GM12878 (cell line): ENCODE results near the gene GTSF1L. TPM values are rescaled to one million over a fixed set of nuclear protein-coding genes. Genes with fewer than 3 reads are reported as not detected.

Experiments used
- BMI1 ChIP-seq: fragments of 450-650 bp; IDR thresholded peaks from 2 replicates; pipeline ENCODE4 v1.6.1; 2016; ENCODE audit warnings: mild to moderate bottlenecking, moderate library complexity, borderline replicate concordance
- CHD2 ChIP-seq: IDR thresholded peaks from 2 replicates; pipeline ENCODE4 v1.6.1; 2011; ENCODE audit warnings: low read depth, low read length, improper control_type of control experiment, borderline replicate concordance
- CREM ChIP-seq: IDR thresholded peaks from 2 replicates; pipeline ENCODE4 v1.6.1; 2014; ENCODE audit warnings: antibody characterized with exemption, low read depth
- EP300 ChIP-seq, 2 experiments: fragments of 150-350 bp in 1 of 2; IDR thresholded peaks; 2 replicates each; pipeline ENCODE4 v1.6.1; 2011 to 2012; ENCODE audit warnings: low read depth in 2 of 2, low read length in 2 of 2, borderline replicate concordance in 1 of 2, improper control_type of control experiment in 1 of 2, inconsistent platforms in 1 of 2; ENCODE audit not compliant: control insufficient read depth in 1 of 2
- FOXM1 ChIP-seq: IDR thresholded peaks from 2 replicates; pipeline ENCODE4 v1.6.1; 2012; ENCODE audit warnings: low read depth, mild to moderate bottlenecking, inconsistent platforms, low read length, moderate library complexity
- IRF4 ChIP-seq: IDR thresholded peaks from 2 replicates; pipeline ENCODE4 v1.6.1; 2011; ENCODE audit warnings: low read depth, low read length
- JUNB ChIP-seq: IDR thresholded peaks from 2 replicates; pipeline ENCODE4 v1.6.1; 2016; ENCODE audit warnings: antibody characterized with exemption, mild to moderate bottlenecking
- KAT2A ChIP-seq: conservative IDR thresholded peaks from 2 replicates; pipeline ENCODE4 v1.6.1; 2011; ENCODE audit warnings: low read depth, low read length; ENCODE audit not compliant: control insufficient read depth
- MEF2A ChIP-seq: IDR thresholded peaks from 2 replicates; pipeline ENCODE4 v1.6.1; 2011; ENCODE audit warnings: low read depth, mild to moderate bottlenecking, low read length, moderate library complexity; ENCODE audit not compliant: insufficient read depth
- MEF2B ChIP-seq: fragments of 450-650 bp; IDR thresholded peaks from 2 replicates; pipeline ENCODE4 v1.6.1; 2018; ENCODE audit warnings: mild to moderate bottlenecking, moderate library complexity; ENCODE audit not compliant: partially characterized antibody, poor library complexity, severe bottlenecking
- MTA2 ChIP-seq: fragments of 450-650 bp; IDR thresholded peaks from 2 replicates; pipeline ENCODE4 v1.6.1; 2016; ENCODE audit warnings: low read depth, mild to moderate bottlenecking, moderate library complexity
- MTA3 ChIP-seq: IDR thresholded peaks from 2 replicates; pipeline ENCODE4 v1.6.1; 2012; ENCODE audit warnings: low read length, inconsistent platforms, borderline replicate concordance
- NFYB ChIP-seq: IDR thresholded peaks from 2 replicates; pipeline ENCODE4 v1.6.1; 2011; ENCODE audit warnings: low read depth, mild to moderate bottlenecking, low read length, improper control_type of control experiment, moderate library complexity; ENCODE audit not compliant: insufficient read depth
- PKNOX1 ChIP-seq: fragments of 450-650 bp; IDR thresholded peaks from 2 replicates; pipeline ENCODE4 v1.6.1; 2016; ENCODE audit warnings: mild to moderate bottlenecking
- RAD51 ChIP-seq: fragments of 450-650 bp; IDR thresholded peaks from 2 replicates; pipeline ENCODE4 v1.6.1; 2016; ENCODE audit warnings: moderate library complexity, mild to moderate bottlenecking, inconsistent platforms
- RFX5 ChIP-seq: IDR thresholded peaks from 2 replicates; pipeline ENCODE4 v1.6.1; 2011; ENCODE audit warnings: low read depth, low read length, improper control_type of control experiment
- SIX5 ChIP-seq: IDR thresholded peaks from 2 replicates; pipeline ENCODE4 v1.6.1; 2011; ENCODE audit warnings: mild to moderate bottlenecking, low read depth, low read length, moderate library complexity; ENCODE audit not compliant: severe bottlenecking
- TCF12 ChIP-seq: IDR thresholded peaks from 2 replicates; pipeline ENCODE4 v1.6.1; 2011; ENCODE audit warnings: low read depth, mild to moderate bottlenecking, low read length
- USF2 ChIP-seq: IDR thresholded peaks from 2 replicates; pipeline ENCODE4 v1.6.1; 2011; ENCODE audit warnings: low read depth, low read length, improper control_type of control experiment, borderline replicate concordance
- ZNF687 ChIP-seq: fragments of 450-650 bp; IDR thresholded peaks from 2 replicates; pipeline ENCODE4 v1.6.1; 2017; ENCODE audit warnings: mild to moderate bottlenecking, moderate library complexity
- polyA plus RNA-seq, 11 experiments: library from polyadenylated mRNA; depleted of rRNA in 4 of 11; unstranded in 6 of 11; stranded (reverse) in 5 of 11; fragments of >200 nt; fragmentation: Nextera tagmentation in 4 of 11; fragmentation: Illumina TruSeq in 1 of 11; extraction: Ambion mirVana in 4 of 11; extraction: Trizol in 1 of 11; gene quantifications; 1 replicate in 1 of 11; 2 replicates in 10 of 11; pipeline versions ENCODE4 v1.2.1 to v1.2.3, GENCODE V29; 2011 to 2016; ENCODE audit warnings: inconsistent platforms in 2 of 11, missing spikeins in 2 of 11, low read depth in 1 of 11
- total RNA-seq, 4 experiments: library from RNA; depleted of rRNA in 3 of 4; stranded (reverse); fragments of >200 nt in 3 of 4; fragmentation: Illumina TruSeq in 1 of 4; extraction: Trizol in 1 of 4; gene quantifications; 2 replicates each; pipeline versions ENCODE4 v1.2.1 to v1.2.3, GENCODE V29; 2013 to 2021
- TF ChIP-seq, protein P1 (sequence below): IDR thresholded peaks from 2 replicates; pipeline ENCODE4 v1.6.1; 2012; ENCODE audit warnings: low read depth, low read length, improper control_type of control experiment
- TF ChIP-seq, protein P2 (sequence below): IDR thresholded peaks from 2 replicates; pipeline ENCODE4 v1.6.1; 2012; ENCODE audit warnings: low read length, inconsistent platforms

Gene GTSF1L
- total and polyA plus RNA-seq, 10 of the 15 experiments (the other 5 are each of a cell fraction or from before 2014, with no cell fraction given), result 0.56 to 2.4 (median 1.3) TPM

DNA sequence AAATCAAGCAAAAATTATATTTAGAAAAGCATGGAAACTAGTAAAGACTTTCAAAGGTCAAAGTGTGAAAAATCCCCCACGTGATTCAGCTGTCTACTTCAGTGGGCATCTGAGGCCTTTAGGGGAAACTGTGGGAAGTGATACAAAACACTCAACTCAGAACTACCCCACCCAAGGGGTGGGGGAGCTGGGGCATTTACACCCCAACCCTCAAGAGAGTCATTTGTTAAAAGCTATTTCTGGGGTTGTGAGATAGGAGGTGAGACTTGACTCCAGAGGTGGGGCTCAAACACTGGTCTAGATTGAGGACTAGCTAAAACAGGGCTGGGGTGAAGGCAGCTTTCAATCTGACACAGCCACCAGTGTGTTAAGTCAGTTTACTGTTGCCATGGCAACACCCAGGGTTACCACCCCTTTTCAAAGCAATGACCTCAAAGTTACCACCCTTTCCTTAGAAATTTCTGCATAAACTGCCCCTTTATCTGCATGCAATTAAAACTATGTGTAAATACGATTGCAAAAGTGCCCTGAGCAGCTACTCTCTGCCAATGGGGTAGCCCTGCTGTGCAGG lies 9.9 kb upstream of the GTSF1L start (continued):
- TF ChIP-seq ZNF687, result peak; percentile 88
- peak; percentile 75 to 92 for TF ChIP-seq EP300 (IDR thresholded peaks at IDR 0.05; ENCODE audit: borderline replicate concordance in 1 of 2, control insufficient read depth in 1 of 2, low read depth in 2 of 2, low read length in 2 of 2)
- TF ChIP-seq MTA2, result peak; percentile 71
- TF ChIP-seq PKNOX1, result peak; percentile 74
- peak; percentile 68 for TF ChIP-seq RFX5
- TF ChIP-seq TCF12, result 0 out of 2 replicates have a peak, but pooled peaks have one; percentile 37
- TF ChIP-seq, protein P1, sequence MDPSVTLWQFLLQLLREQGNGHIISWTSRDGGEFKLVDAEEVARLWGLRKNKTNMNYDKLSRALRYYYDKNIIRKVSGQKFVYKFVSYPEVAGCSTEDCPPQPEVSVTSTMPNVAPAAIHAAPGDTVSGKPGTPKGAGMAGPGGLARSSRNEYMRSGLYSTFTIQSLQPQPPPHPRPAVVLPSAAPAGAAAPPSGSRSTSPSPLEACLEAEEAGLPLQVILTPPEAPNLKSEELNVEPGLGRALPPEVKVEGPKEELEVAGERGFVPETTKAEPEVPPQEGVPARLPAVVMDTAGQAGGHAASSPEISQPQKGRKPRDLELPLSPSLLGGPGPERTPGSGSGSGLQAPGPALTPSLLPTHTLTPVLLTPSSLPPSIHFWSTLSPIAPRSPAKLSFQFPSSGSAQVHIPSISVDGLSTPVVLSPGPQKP, result no peak
- TF ChIP-seq BMI1, result peak; percentile 99
- peak; percentile 65; the same call in 1 of the 2 replicates for TF ChIP-seq CREM
- TF ChIP-seq MEF2A, result peak; percentile 84; the same call in 1 of the 2 replicates
- no peak for TF ChIP-seq KAT2A
- peak; percentile 89 for TF ChIP-seq RAD51
- peak; percentile 96 for TF ChIP-seq MEF2B
- no peak for TF ChIP-seq NFYB
- peak; percentile 81 for TF ChIP-seq IRF4
- TF ChIP-seq, protein P2, sequence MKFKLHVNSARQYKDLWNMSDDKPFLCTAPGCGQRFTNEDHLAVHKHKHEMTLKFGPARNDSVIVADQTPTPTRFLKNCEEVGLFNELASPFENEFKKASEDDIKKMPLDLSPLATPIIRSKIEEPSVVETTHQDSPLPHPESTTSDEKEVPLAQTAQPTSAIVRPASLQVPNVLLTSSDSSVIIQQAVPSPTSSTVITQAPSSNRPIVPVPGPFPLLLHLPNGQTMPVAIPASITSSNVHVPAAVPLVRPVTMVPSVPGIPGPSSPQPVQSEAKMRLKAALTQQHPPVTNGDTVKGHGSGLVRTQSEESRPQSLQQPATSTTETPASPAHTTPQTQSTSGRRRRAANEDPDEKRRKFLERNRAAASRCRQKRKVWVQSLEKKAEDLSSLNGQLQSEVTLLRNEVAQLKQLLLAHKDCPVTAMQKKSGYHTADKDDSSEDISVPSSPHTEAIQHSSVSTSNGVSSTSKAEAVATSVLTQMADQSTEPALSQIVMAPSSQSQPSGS, result 0 out of 2 replicates have a peak, but pooled peaks have one; percentile 39
- TF ChIP-seq USF2, result peak; percentile 49; the same call in 1 of the 2 replicates
- TF ChIP-seq SIX5, result no peak
- peak; percentile 30; the same call in 1 of the 2 replicates for TF ChIP-seq CHD2
- TF ChIP-seq JUNB, result peak; percentile 88
- TF ChIP-seq MTA3, result 0 out of 2 replicates have a peak, but pooled peaks have one; percentile 34
- peak; percentile 66; the same call in 1 of the 2 replicates for TF ChIP-seq FOXM1
